T follicular helper cell (primary cell): ENCODE data around the gene ITGB6.

Experiments used
- DNase-seq: peaks from one replicate; pipeline ENCODE4 v3.0.0-alpha.2; 2020; ENCODE audit warnings: low read depth

The ITGB6 gene

GRCh38 chr2:160087854-160088745 is 112.0 kb downstream of the ITGB6 start:
- no peak for DNase-seq

- no peak for DNase-seq
Measured at GRCh38 chr2:160085662-160086061, 114.4 kb downstream of the ITGB6 start.

GRCh38 chr2:160077912-160078810 is 121.9 kb downstream of the ITGB6 start:
- DNase-seq: no peak

- DNase-seq: no peak
Measured at GRCh38 chr2:160076914-160077313, 123.2 kb downstream of the ITGB6 start.

- no peak for DNase-seq
Measured at GRCh38 chr2:160076241-160076640, 123.8 kb downstream of the ITGB6 start.

- DNase-seq: no peak
Measured at GRCh38 chr2:160075171-160075570, 124.9 kb downstream of the ITGB6 start.

GRCh38 chr2:160073284-160073888 is 126.7 kb downstream of the ITGB6 start:
- no peak for DNase-seq

- DNase-seq: no peak
Measured at GRCh38 chr2:160068906-160069305, 131.2 kb downstream of the ITGB6 start.

- DNase-seq: no peak
Measured at GRCh38 chr2:160064916-160065315, 135.2 kb downstream of the ITGB6 start.

- no peak for DNase-seq
Measured at GRCh38 chr2:160063879-160064612, 136.0 kb downstream of the ITGB6 start.

- DNase-seq: no peak
Measured at GRCh38 chr2:160063271-160063670, 136.8 kb downstream of the ITGB6 start.

GRCh38 chr2:160062292-160063005 is 137.6 kb downstream of the ITGB6 start, which contains the start of gene PLA2R1:
Gene PLA2R1, minus strand, starts transcription at chr2:160062615. Its CDS starts 212 bp downstream, at chr2:160062403.
- DNase-seq: no peak

GRCh38 chr2:160061944-160062291 is 138.2 kb downstream of the ITGB6 start:
- no peak for DNase-seq

GRCh38 chr2:160061533-160061932 is 138.5 kb downstream of the ITGB6 start:
- no peak for DNase-seq

- DNase-seq: no peak
Measured at GRCh38 chr2:160060297-160060696, 139.8 kb downstream of the ITGB6 start.

- DNase-seq: no peak
Measured at GRCh38 chr2:160057356-160057755, 142.7 kb downstream of the ITGB6 start.

- no peak for DNase-seq
Measured at GRCh38 chr2:160055726-160056108, 144.4 kb downstream of the ITGB6 start.

- no peak for DNase-seq
Measured at GRCh38 chr2:160054984-160055725, 144.9 kb downstream of the ITGB6 start.

- no peak for DNase-seq
Measured at GRCh38 chr2:160053946-160054345, 146.1 kb downstream of the ITGB6 start.

- DNase-seq: no peak
Measured at GRCh38 chr2:160052531-160052930, 147.5 kb downstream of the ITGB6 start.
